Fibroblast of peridontal ligament (primary cell): Measurements from ENCODE around the gene CPB2.

ENCODE experiments used
- DNase-seq: peaks from one replicate; pipeline ENCODE4 v3.0.0-alpha.2; 2010; ENCODE audit errors: extremely low read depth

CPB2 gene

GRCh38 chr13:46052319-46053161, 52.3 kb downstream of the CPB2 start, which contains the start of gene ZC3H13:
Gene ZC3H13, minus strand, starts transcription at chr13:46052746. Its CDS starts 7,239 bp downstream, at chr13:46045507.
- peak; percentile 94 for DNase-seq

DNA sequence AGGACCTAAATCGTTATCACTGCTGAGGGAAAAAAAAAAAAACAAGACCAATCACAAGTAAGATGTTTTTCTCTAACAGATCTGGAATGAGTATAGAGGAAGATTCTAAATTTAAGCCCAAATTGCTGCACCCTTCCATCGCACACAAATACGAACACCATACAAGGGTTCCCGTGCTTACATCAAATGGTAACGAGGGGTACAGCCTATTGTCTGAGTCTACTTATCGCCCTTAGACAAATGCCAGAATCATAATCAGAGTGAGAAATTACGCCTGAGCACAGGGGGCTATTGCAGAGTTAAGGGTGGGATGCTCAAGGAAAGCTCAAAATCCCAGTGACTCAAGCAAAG, 52.9 kb downstream of the CPB2 start:
- DNase-seq: peak; percentile 16

DNA sequence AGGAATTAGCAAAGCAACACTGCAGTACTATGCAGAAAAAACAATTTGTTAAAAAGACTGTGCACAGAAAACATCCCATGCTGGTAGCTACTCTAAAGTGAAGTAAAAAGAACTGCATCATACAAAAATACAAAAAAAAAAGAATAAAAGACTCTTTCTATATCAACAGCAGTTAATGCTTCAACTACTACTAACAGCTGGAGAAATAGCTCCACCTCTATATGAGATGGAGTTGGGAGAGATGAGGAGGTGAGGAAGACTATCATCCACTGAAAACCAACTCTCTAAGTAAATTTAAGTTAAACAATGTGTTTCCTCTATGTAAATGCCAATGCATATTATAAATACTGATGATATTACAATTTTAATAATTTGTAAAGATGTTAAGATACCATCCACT, 54.1 kb downstream of the CPB2 start:
- DNase-seq: no peak

DNA sequence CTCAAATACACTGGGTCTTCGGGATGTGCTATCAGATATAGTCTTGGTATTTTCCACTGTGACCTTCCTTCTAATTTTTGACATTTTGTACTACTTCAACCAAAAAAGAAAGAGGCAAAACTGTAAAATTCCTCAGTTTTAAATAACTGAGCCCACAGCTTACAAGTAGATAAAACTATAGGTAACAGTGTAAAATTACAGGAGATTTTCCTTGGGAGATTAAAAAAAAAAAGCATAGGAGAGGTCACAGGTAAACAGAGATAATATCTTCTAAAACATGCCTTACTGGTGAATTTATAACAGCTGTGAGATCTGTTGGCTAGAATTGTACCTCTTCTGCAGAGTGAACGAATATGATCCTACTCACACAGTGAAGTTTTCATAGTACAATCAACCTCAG, 59.4 kb downstream of the CPB2 start:
- no peak for DNase-seq

DNA sequence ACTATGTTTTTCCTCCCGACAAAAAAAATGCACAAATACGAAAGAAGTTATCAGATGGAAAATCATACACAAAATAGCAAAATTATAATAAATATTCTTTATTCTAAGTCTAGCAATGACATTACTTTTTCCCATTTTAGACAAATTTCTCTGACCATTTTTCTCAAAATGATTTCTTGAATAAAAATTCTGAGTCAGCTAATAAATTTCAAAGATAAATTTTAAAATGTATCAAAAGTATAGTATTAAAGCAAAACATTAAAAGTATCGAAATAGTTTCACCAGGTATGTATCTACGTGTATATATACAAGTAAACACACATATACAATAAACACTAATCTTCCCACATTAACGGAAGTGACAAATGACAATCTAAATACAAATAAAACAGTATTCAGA, 61.2 kb downstream of the CPB2 start:
- DNase-seq: no peak

DNA sequence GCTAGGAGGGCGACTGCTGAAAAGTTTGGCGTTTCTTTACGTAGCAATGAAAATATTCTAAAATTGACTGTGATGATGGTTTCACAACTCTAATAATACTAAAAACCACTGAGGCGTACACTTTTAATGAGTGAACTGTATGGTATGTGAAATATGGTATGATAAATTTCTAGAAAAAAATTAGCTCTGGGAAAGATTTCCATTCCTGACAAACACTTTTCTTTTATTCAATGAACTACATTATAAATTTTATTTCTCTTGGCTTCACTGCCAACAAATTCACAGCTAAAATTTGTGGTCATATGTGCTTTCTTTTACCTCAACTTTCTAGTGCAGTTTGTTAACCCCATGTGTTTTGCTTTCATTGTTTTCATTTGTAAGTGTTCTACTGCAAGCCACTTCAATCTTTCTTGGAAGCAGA, 63.4 kb downstream of the CPB2 start:
- DNase-seq: peak; percentile 21

DNA sequence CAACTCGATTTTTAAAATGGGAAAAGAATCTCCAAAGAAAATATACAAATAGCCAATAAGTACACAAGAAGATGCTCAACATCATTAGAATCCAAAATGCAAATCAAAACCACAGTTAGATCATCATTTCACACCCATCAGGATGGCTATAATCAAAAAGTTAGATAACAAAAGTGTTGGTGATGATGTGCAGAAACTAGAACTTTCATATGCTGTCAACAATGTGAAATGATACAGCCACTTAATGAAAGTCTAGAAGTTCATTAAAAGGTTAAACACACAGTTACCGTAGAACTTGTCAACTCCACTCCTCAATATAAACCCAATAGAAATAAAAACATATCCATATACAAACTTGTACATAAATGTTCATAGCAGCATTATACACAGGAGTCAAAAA, 64.1 kb downstream of the CPB2 start:
- DNase-seq: no peak

- DNase-seq: peak; percentile 46
Observed at GRCh38 chr13:46039411-46040182, 65.2 kb downstream of the CPB2 start.

DNA sequence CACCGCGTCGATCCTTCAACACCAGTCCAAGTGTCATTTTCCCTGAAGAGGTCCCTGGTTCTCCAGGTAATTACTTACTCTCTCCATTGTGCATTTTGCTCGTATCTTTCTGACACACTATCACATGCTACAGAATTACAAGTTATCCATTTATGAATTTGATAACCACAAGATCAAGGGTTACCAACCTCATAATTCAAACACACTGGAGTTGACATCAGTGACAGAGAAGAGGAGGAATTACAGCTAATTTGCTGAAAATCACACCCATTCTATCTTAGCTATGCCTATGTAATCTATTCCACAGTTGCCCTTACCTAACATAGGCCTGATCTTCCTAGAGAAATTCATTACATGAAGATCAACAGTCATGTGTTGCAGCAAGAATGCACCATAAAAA, 66.5 kb downstream of the CPB2 start:
- DNase-seq: no peak

- no peak for DNase-seq
Observed at GRCh38 chr13:46035066-46035465, 69.8 kb downstream of the CPB2 start.

DNA sequence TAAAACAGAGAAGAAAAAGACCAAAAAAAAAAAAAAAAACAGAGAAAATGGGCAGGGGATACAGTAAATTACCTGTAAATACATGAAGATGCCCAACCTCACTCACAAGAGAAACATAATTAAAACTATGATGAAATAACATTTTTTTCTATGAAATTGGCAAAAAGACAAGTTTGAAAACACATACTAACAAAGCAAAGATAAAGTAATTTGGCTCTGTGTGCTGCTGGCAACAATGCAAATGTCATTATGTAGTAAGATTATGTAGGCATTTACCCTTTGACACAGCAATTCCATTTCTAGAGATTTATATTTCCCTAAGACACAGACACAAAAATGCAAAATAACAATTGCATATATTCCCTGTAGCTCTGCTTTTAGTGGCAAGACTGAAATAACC, 72.5 kb downstream of the CPB2 start:
- no peak for DNase-seq

DNA sequence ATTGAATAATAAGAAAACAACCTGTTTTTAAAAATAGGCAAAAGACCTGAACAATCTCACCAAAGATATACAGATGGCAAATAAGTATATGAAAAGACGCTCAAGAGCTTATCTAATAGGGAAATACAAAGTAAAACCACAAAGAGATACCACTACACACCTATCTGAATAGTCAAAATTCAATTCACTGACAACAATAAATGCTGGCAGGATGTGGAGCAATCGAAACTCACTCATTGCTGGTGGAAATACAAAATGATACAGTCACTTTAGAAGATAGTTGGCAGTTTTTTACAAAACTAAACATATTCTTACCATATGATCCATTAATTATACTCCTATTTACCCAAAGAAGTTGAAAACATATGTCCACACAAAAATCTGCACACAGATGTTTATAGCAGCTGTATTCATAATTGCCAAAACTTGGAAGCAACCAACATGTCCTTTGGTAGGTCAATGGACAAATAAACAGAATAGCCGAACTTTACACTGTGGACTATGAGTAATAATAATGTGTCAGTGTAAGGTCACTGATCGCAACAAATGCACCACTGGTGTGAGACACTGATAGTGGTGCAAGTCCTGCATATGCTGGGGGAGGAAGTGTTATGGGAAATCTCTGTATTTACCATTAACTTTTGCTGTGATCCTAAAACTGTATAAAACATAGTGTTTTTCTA, 73.1 kb downstream of the CPB2 start:
- peak; percentile 25 for DNase-seq

DNA sequence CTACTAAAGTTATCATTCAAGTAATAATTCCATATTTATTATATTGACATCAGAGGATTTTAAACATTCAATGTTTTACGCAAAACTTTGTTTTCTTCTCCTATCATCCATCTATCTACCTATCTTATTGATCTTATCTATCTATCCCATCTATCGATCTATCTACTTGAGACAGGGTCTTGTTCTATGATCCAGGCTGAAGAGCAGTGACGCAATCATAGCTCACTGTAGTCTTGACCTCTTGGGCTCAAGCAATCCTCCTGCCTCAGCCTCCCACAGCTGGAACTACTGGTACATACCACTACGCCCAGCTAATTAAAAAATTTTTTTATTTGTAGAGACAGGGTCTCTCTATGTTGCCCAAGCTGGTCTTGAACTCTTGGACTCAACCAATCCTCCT, 79.7 kb downstream of the CPB2 start:
- no peak for DNase-seq

DNA sequence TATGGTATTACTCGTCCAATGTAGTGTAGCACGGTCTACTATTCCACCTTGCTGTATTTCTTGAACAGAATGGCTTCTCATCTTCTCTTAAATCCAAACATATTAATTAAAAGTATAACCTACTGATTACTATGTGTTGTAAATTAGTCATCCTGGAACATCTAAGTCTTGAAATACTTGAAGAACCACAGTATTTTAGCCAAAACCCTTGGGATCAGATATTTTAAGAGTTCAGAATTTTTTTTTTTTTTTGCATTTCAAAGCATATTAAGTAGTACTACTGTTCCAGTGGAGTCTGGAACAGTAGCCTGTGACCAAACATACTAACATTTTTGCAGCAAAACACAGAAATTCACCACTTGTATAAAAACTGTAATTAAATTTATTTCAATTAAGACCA, 82.4 kb downstream of the CPB2 start:
- DNase-seq: peak; percentile 53

DNA sequence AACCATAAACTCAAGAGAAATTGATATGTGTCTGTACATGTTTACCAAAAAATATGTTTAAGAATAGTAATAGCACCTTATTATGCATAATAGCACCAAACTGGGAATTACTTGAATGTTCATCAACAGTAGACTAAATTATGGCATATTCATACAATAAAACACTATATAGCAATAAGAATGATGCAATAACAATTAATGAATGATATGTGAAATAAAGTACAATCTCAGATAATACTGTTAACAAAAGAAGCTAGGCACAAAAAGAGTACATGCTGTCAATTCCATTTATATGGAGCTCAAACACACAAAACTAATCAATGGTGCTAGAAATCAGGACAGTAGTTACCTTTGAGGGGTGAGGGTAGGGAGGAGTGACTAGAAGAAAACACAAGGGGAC, 88.6 kb downstream of the CPB2 start:
- DNase-seq: no peak

GRCh38 chr13:46015366-46015765, 89.5 kb downstream of the CPB2 start:
- DNase-seq: peak; percentile 16

DNA sequence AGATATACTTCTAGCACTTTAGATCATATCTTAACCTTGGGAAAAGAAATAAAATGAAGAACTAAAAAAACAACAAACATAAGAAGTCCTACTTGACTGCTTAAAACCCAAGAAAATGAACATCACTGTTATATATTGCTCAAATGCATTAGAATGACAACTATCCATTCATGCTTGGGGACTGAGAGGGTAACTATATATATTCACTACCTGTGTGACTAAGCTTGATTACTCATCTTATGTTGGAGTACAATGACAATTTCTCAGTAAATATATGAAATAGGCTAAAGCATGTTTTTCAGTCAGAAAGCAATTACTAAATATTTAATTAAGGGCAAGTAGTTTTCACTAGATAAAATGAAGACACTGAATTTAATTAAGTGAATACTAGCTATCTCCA, 92.4 kb downstream of the CPB2 start:
- no peak for DNase-seq

DNA sequence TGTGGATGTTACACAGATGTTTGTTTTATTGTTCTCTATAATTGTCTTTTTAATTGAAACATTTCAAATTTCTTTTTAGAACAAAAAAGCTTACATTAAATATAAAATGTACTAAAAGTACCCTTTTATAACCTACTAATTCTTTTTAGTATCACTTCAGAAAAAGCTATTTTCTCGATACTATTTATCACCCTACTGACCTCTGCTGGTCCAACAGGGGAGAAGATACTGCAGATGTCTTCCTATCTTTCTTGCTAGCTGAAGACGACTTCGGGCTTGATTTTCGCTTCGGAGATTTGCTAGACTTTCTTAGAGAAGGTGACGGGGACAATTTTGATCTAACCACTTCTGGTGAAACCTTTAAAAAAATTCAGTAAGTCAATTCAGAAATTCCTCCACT, 94.7 kb downstream of the CPB2 start:
- peak; percentile 18 for DNase-seq

DNA sequence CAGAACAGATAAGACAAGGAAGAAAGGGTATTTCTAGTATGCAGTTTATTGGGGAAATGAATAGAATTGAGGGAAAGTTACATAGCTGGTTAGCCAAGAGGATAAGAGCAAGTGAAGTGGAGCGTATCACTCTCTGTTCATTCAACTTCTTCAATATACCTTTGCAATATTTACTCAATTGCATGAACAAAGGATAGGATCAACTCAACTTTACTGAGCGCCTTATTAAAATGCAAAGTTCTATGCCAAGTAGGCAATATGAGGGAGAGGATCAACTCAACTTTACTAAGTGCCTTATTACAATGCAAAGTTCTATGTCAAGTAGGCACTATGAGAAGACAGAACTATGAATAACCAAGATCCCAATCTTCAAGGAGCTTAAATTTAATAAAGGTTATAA, 96.2 kb downstream of the CPB2 start:
- DNase-seq: no peak

DNA sequence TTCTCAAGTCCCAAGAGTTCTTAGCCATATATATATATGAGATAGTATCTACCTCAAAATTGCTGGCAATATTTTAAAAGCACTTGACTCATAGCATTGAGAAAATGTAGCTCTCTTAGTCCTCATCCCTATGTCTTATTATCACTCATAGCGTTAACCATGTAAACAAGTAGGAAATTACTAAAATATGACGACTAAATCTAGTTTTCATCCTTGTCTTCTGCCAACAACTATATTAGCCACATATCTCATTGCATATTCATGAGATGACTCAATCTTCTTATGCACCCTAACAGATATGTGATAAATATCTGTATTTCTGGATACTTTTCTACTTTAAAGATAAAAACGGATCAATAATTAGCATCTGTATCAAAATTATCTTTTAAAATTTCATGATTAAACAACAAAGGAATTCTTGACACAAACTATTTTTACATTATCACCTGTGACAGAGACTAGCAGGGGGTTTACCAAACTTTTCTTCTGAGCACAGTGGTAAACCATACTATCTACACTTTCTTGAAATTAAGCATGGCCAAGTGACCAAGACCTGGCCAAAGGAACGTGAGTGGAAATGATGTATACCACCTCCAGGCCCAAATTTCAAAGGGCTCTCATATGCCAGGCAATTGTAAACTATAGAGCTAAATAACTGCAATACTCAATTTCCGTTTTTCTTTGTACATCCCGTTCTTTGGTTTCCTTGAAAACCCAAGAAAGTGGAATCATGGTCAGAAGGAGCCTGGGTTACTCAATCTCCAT, 98.0 kb downstream of the CPB2 start:
- no peak for DNase-seq

DNA sequence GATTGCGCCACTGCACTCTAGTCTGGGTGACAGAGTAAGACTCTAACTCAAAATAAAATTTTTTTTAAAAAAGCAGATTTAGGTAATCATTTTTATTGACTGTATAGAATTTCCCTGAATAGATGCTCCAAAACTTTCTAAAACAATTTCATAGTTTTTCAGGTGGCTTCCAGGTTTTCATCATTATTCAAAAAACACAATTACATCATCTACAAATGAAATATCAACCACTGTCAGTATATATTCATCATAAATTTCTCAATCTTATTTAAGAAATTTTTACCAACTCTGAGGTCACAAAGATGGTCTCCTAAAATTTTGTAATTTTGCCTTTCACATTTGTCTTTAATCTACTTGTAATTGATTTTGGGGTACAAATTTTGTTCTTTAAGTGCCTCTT, 100.3 kb downstream of the CPB2 start:
- no peak for DNase-seq
